OCI-LY7 (cell line): ENCODE measurements around the gene EPB41L2. TPM values are rescaled to one million over a fixed set of nuclear protein-coding genes. Genes with fewer than 3 reads are reported as not detected.

Source experiments
- BruUV-seq: library from RNA; stranded (reverse); fragments of 400-500 nt; replicated peaks from 2 replicates; lab custom pipeline; 2021; lab: Mats Ljungman, UMichigan
- CTCF ChIA-PET: fragments of 300-600 bp; sonication (Branson Sonifier 250); formaldehyde crosslinking; loops from one replicate; lab custom pipeline; 2022; ENCODE audit warnings: antibody characterized with exemption; ENCODE audit not compliant: unreplicated experiment; lab: Charles Lee
- POLR2A ChIA-PET: fragments of 300-600 bp; sonication (Branson Sonifier 250); formaldehyde crosslinking; loops from one replicate; lab custom pipeline; 2022; ENCODE audit warnings: antibody characterized with exemption; lab: Charles Lee
- DNase-seq: peaks from one replicate; pipeline ENCODE4 v3.0.0-alpha.2; 2015; ENCODE audit warnings: low spot score
- H2AFZ ChIP-seq: fragments of 200-600 bp; sonication (generic), shearing (Covaris generic); 2 replicates; pipeline ENCODE4 v1.6.1; 2014; ENCODE audit warnings: mild to moderate bottlenecking, antibody characterized with exemption, low read length, moderate library complexity
- H3K27ac ChIP-seq: fragments of 200-600 bp; sonication (generic); 2 replicates; pipeline ENCODE4 v1.5.1; 2014; ENCODE audit warnings: mixed run types, low read depth, mild to moderate bottlenecking, moderate library complexity, low read length, inconsistent platforms; ENCODE audit not compliant: poor library complexity, severe bottlenecking
- H3K36me3 ChIP-seq: fragments of 200-600 bp; sonication (generic); 2 replicates; pipeline ENCODE4 v1.6.1; 2014; ENCODE audit warnings: mild to moderate bottlenecking, antibody characterized with exemption, low read length, moderate library complexity, mixed read lengths; ENCODE audit not compliant: insufficient read depth
- H3K4me1 ChIP-seq: fragments of 200-600 bp; sonication (generic); 2 replicates; pipeline ENCODE4 v1.5.1; 2014; ENCODE audit warnings: mild to moderate bottlenecking, low read length; ENCODE audit not compliant: insufficient read depth, poor library complexity, severe bottlenecking
- H3K4me2 ChIP-seq: fragments of 200-600 bp; sonication (generic); 2 replicates; pipeline ENCODE4 v1.6.1; 2014; ENCODE audit warnings: mild to moderate bottlenecking, low read length
- H3K4me3 ChIP-seq: fragments of 200-600 bp; sonication (generic); 2 replicates; pipeline ENCODE4 v1.5.1; 2014; ENCODE audit warnings: mild to moderate bottlenecking, low read depth, low read length; ENCODE audit not compliant: poor library complexity, severe bottlenecking
- H3K79me2 ChIP-seq: fragments of 200-600 bp; sonication (generic); 2 replicates; pipeline ENCODE4 v1.6.1; 2016; ENCODE audit warnings: low read depth, mild to moderate bottlenecking, low read length, moderate library complexity, mixed read lengths; ENCODE audit not compliant: insufficient read depth
- H3K9me2 ChIP-seq: fragments of 200-600 bp; sonication (generic); 2 replicates; pipeline ENCODE4 v1.6.1; 2016; ENCODE audit warnings: mild to moderate bottlenecking, low read length, mixed read lengths; ENCODE audit not compliant: insufficient read depth
- H3K9me3 ChIP-seq: fragments of 200-600 bp; sonication (generic); 2 replicates; pipeline ENCODE4 v1.6.1; 2014; ENCODE audit warnings: mild to moderate bottlenecking, mixed run types, low read length, mixed read lengths
- H4K20me1 ChIP-seq: fragments of 200-600 bp; sonication (generic); 2 replicates; pipeline ENCODE4 v1.6.1; 2014; ENCODE audit warnings: mild to moderate bottlenecking, antibody characterized with exemption, low read length, moderate library complexity, mixed read lengths; ENCODE audit not compliant: insufficient read depth
- EZH2phosphoT487 ChIP-seq: fragments of 200-600 bp; sonication (generic); IDR thresholded peaks from 2 replicates; pipeline ENCODE4 v1.6.1; 2018; ENCODE audit warnings: low read depth, borderline replicate concordance, mild to moderate bottlenecking, mixed run types, antibody characterized with exemption, low read length, moderate library complexity, mixed read lengths
- intact Hi-C: fragments of 100-400 bp; cut with micrococcal nuclease; formaldehyde crosslinking; loops from one replicate; pipeline ENCODE4 v1.10.0; 2022; ENCODE audit not compliant: unreplicated experiment
- total RNA-seq, 2 experiments: library from RNA; depleted of rRNA in 1 of 2; stranded (reverse); fragments of >200 nt in 1 of 2; shearing (Covaris generic) in 1 of 2; gene quantifications; 2 replicates each; pipeline ENCODE4 v1.2.3, GENCODE V29; 2014 to 2022
- TF ChIP-seq, protein P1 (sequence below): fragments of 200-600 bp; sonication (generic); conservative IDR thresholded peaks from 2 replicates; pipeline ENCODE4 v1.5.1; 2014; ENCODE audit warnings: mild to moderate bottlenecking, antibody characterized with exemption, low read length, moderate library complexity, mixed read lengths

EPB41L2 gene
- total RNA-seq, 2 experiments from 2014 or later, result 36.7 to 138 TPM

DNA sequence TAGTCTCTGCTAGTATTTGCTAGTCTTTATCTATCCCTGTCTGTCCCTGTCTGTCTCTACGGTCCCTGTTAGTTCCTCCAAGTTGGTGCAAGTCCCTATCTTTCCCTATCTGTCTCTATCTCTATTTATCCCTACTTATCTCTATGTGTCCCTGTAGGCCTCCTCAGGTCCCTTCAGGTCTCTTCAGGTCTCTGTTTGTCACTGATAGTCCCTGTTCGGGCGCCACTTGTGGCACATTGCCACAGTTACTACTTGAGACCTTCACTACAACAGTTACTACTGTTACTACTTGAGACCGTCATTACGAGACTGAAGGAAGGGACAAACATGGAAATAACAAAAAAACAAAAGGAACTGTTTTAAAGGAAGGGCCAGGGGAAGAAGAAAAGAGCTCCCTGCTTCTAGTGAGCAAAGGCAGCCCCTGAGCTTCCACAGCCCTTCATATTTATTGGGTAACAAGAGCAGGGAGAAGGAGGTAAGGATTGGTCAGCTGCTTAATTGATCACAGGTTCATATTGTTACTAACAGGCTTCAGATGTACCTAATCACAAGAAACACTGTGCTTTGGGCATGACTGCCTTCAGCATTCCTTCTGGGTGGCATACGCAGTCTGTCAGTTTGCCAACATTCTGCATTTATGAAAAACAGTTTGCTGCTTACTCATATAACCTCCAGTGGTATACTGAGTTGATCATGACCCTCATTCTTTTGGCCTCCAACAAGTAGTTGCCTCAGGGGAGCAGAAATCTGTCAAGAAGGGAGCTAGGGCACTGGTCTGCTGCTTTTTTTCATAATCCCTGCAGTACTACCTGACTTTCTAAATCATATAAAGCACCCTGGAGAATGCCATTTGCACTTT lies 8.4 kb downstream of the EPB41L2 start:
- Histone ChIP-seq H4K20me1 (no peaks in the 10 kb centered on the region), H2AFZ (no peak overlapping the region), H3K4me1 (no peaks in the 10 kb centered on the region), H3K4me2 (no peak overlapping the region), H3K79me2 (peaks cover 77% of the 10 kb centered on the region), H3K36me3 (peaks cover 47% of the 10 kb centered on the region), H3K4me3 (no peak overlapping the region), H3K9me3 (peaks cover 49% of the 10 kb centered on the region), H3K27ac (no peak overlapping the region), H3K9me2 (no peaks in the 10 kb centered on the region)
- BruUV-seq, result no TSS peak
- intact Hi-C loops, result no loop called here
- no peak for TF ChIP-seq EZH2phosphoT487
- TF ChIP-seq, protein P1, sequence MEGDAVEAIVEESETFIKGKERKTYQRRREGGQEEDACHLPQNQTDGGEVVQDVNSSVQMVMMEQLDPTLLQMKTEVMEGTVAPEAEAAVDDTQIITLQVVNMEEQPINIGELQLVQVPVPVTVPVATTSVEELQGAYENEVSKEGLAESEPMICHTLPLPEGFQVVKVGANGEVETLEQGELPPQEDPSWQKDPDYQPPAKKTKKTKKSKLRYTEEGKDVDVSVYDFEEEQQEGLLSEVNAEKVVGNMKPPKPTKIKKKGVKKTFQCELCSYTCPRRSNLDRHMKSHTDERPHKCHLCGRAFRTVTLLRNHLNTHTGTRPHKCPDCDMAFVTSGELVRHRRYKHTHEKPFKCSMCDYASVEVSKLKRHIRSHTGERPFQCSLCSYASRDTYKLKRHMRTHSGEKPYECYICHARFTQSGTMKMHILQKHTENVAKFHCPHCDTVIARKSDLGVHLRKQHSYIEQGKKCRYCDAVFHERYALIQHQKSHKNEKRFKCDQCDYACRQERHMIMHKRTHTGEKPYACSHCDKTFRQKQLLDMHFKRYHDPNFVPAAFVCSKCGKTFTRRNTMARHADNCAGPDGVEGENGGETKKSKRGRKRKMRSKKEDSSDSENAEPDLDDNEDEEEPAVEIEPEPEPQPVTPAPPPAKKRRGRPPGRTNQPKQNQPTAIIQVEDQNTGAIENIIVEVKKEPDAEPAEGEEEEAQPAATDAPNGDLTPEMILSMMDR, result no peak
- CTCF ChIA-PET, result no interaction called here
- peak; percentile 25 for DNase-seq
- POLR2A ChIA-PET, result interaction anchor here (1.0 to 1.3 kb wide), 2 partner anchors 9 to 23 kb away, joined by 4 to 5 read pairs; no protein-coding TSS in a partner anchor

- H4K20me1 ChIP-seq, result no peaks in the 10 kb centered on the region
- H3K4me2 ChIP-seq, result no peak overlapping the region
- no peak overlapping the region for H3K4me3 ChIP-seq
- POLR2A ChIA-PET, result interaction anchor here (0.6 to 1.4 kb wide), 5 partner anchors 17 to 330 kb away, joined by 3 to 4 read pairs (median 3); no protein-coding TSS in a partner anchor
- no TSS peak for BruUV-seq
- TF ChIP-seq, protein P1, result no peak
- TF ChIP-seq EZH2phosphoT487, result no peak
- H3K79me2 ChIP-seq, result peaks cover 69% of the 10 kb centered on the region
- peaks cover 49% of the 10 kb centered on the region for H3K9me3 ChIP-seq
- intact Hi-C loops, result no loop called here
- DNase-seq, result no peak
- no peaks in the 10 kb centered on the region for H3K4me1 ChIP-seq
- no peak overlapping the region for H3K27ac ChIP-seq
- H2AFZ ChIP-seq, result no peak overlapping the region
- CTCF ChIA-PET, result no interaction called here
- H3K9me2 ChIP-seq, result no peaks in the 10 kb centered on the region
- H3K36me3 ChIP-seq, result peaks cover 43% of the 10 kb centered on the region
These were observed 9.4 kb downstream of the EPB41L2 start for GRCh38 chr6:131053546-131054240.
